Measurements from ENCODE around the gene LRRC8D. TPM values are rescaled to one million over a fixed set of nuclear protein-coding genes. Genes with fewer than 3 reads are reported as not detected.
"Not testable (repeated sequence)": the region's sequence is repeated elsewhere in the genome, so short reads cannot be mapped to it uniquely, and the experiment has no call there.

The LRRC8D gene
- polyA plus RNA-seq, 2 of the 4 experiments (the other 2 are of a cell fraction): 41.8 to 76.7 TPM

GRCh38 chr1:89790592-89790991 is 30.2 kb upstream of the LRRC8D start (continued):
- TF ChIP-seq ESRRA (IDR thresholded peaks at IDR 0.05; ENCODE audit: borderline replicate concordance, low read length) (no peak), USF2 (IDR thresholded peaks at IDR 0.05) (no peak), FOSL2 (IDR thresholded peaks at IDR 0.05) (no peak), FOSL2 (CRISPR knock-in tag; IDR thresholded peaks at IDR 0.05) (no peak), HOXB5 (CRISPR knock-in tag; IDR thresholded peaks at IDR 0.05) (no peak), ZC3H11A (IDR thresholded peaks at IDR 0.05) (no peak), EHF (CRISPR knock-in tag; IDR thresholded peaks at IDR 0.05) (no peak), POLR2AphosphoS2 (conservative IDR thresholded peaks at IDR 0.05; ENCODE audit: low read length) (no peak), RARB (CRISPR knock-in tag; IDR thresholded peaks at IDR 0.05) (no peak), MAFK (IDR thresholded peaks at IDR 0.05; ENCODE audit: partially characterized antibody) (no peak)

GRCh38 chr1:89791064-89791726 is 29.6 kb upstream of the LRRC8D start:
- DNase-seq (ENCODE audit: low read depth in 1 of 2, low spot score in 1 of 2) (no peak), FAIRE-seq (no peak), ATAC-seq (no peak)
- ChIA-PET POLR2A (no interaction called here), CTCF (interaction anchor here (0.6 to 3.2 kb wide), 4 partner anchors 10 to 156 kb away, joined by 3 to 14 read pairs (median 4); no protein-coding TSS in a partner anchor)
- no peaks in the 10 kb centered on the region for H3K9me3 ChIP-seq
- H3K27ac ChIP-seq: no peak overlapping the region
- no peaks in the 10 kb centered on the region for H3K4me1 ChIP-seq
- H3K4me3 ChIP-seq: no peak overlapping the region
- no peak for TF ChIP-seq MAZ (IDR thresholded peaks at IDR 0.05; ENCODE audit: borderline replicate concordance, low read depth, low read length)
- peak; percentile 64 for TF ChIP-seq MAFK (IDR thresholded peaks at IDR 0.05; ENCODE audit: partially characterized antibody)
- H3K4me2 ChIP-seq: no peak overlapping the region
- WGBS (ENCODE audit: missing lambda C conversion rate): 46% methylated on average over 3 of the region's 3 CpGs

- no peak for ATAC-seq
- FAIRE-seq: no peak
- WGBS (ENCODE audit: missing lambda C conversion rate): 34% methylated on average over 3 of the region's 5 CpGs
- no peaks in the 10 kb centered on the region for H3K4me1 ChIP-seq
- no peak overlapping the region for H3K4me2 ChIP-seq
- no peak overlapping the region for H3K4me3 ChIP-seq
- ChIA-PET CTCF (interaction anchor here (1.1 kb wide), 2 partner anchors 14 to 194 kb away, joined by 3 to 4 read pairs; no protein-coding TSS in a partner anchor), POLR2A (no interaction called here)
- no peaks in the 10 kb centered on the region for H3K9me3 ChIP-seq
- TF ChIP-seq GATA3 (IDR thresholded peaks at IDR 0.05; ENCODE audit: borderline replicate concordance): no peak
- no peak for TF ChIP-seq E2F6 (IDR thresholded peaks at IDR 0.05; ENCODE audit: borderline replicate concordance, low read depth)
- no peak for TF ChIP-seq EHMT2 (IDR thresholded peaks at IDR 0.05; ENCODE audit: low read depth)
- TF ChIP-seq POLR2A (IDR thresholded peaks at IDR 0.05; ENCODE audit: low read length): no peak
- no peak for DNase-seq (ENCODE audit: low read depth in 1 of 2, low spot score in 1 of 2)
- H3K27ac ChIP-seq: no peak overlapping the region
Measured at GRCh38 chr1:89794406-89794805, 26.4 kb upstream of the LRRC8D start.

GRCh38 chr1:89795571-89795970 is 25.3 kb upstream of the LRRC8D start:
- H3K4me1 ChIP-seq; DNase-seq (ENCODE audit: low read depth in 1 of 2, low spot score in 1 of 2); H3K4me3 ChIP-seq; H3K9me3 ChIP-seq; POLR2A ChIA-PET; FAIRE-seq; H3K27ac ChIP-seq; ATAC-seq; H3K4me2 ChIP-seq: not testable (repeated sequence)
- WGBS (ENCODE audit: missing lambda C conversion rate): 55% methylated on average over 4 of the region's 4 CpGs
- CTCF ChIA-PET: interaction anchor here (0.9 kb wide), 1 partner anchor 15 kb away, joined by 3 read pairs; no protein-coding TSS in a partner anchor

GRCh38 chr1:89797876-89798275 is 23.0 kb upstream of the LRRC8D start:
- H3K4me1 ChIP-seq; H3K4me2 ChIP-seq; H3K27ac ChIP-seq; H3K4me3 ChIP-seq; POLR2A ChIA-PET; CTCF ChIA-PET; FAIRE-seq; ATAC-seq; H3K9me3 ChIP-seq; DNase-seq (ENCODE audit: low read depth in 1 of 2, low spot score in 1 of 2): not testable (repeated sequence)
- 93% methylated on average over 6 of the region's 32 CpGs for WGBS (ENCODE audit: missing lambda C conversion rate)
